Neural cell (in vitro differentiated cells): ENCODE data around the gene RCHY1. TPM values are rescaled to one million over a fixed set of nuclear protein-coding genes. Genes with fewer than 3 reads are reported as not detected.
A peak's percentile ranks its signal among the peaks of the same experiment; 100 is the strongest.

ENCODE experiments used
- H2AFZ ChIP-seq: fragments of 200-600, 300-800 bp; sonication (generic), shearing (Covaris generic); 2 replicates; pipeline ENCODE4 v1.6.0; 2014; ENCODE audit warnings: low read depth, mild to moderate bottlenecking, antibody characterized with exemption, low read length, moderate library complexity
- H3F3A ChIP-seq: fragments of 200-600 bp; shearing (Covaris generic); 2 replicates; pipeline ENCODE4 v1.6.1; 2016; ENCODE audit warnings: mild to moderate bottlenecking, moderate library complexity, mixed read lengths, antibody characterized with exemption, low read length; ENCODE audit not compliant: insufficient read depth, poor library complexity, severe bottlenecking
- H3K27ac ChIP-seq: fragments of 200-600, 300-800 bp; sonication (generic), shearing (Covaris generic); 2 replicates; pipeline ENCODE4 v1.5.1; 2014; ENCODE audit warnings: mild to moderate bottlenecking, low read length, moderate library complexity
- H3K27me3 ChIP-seq: fragments of 300-800, 200-600 bp; sonication (generic), shearing (Covaris generic); 2 replicates; pipeline ENCODE4 v1.6.0; 2014; ENCODE audit warnings: mild to moderate bottlenecking, low read depth, low read length, moderate library complexity; ENCODE audit not compliant: insufficient read depth
- H3K36me3 ChIP-seq: fragments of 300-800, 200-600 bp; sonication (generic), shearing (Covaris generic); 2 replicates; pipeline ENCODE4 v1.5.1; 2014; ENCODE audit warnings: mild to moderate bottlenecking, antibody characterized with exemption, low read length, moderate library complexity; ENCODE audit not compliant: insufficient read depth
- H3K4me2 ChIP-seq: fragments of 300-800, 200-600 bp; sonication (generic), shearing (Covaris generic); 2 replicates; pipeline ENCODE4 v1.6.0; 2014; ENCODE audit warnings: mild to moderate bottlenecking, low read length
- H3K4me3 ChIP-seq: fragments of 300-800, 200-600 bp; sonication (generic), shearing (Covaris generic); 2 replicates; pipeline ENCODE4 v1.5.1; 2014; ENCODE audit warnings: mild to moderate bottlenecking, low read length, moderate library complexity
- H3K79me2 ChIP-seq: fragments of 200-600 bp; shearing (Covaris generic); replicated peaks from 2 replicates; pipeline ENCODE4 v1.6.0; 2014; ENCODE audit warnings: mild to moderate bottlenecking, low read length, moderate library complexity; ENCODE audit not compliant: insufficient read depth
- H3K9ac ChIP-seq: fragments of 300-800, 200-600 bp; sonication (generic), shearing (Covaris generic); 2 replicates; pipeline ENCODE4 v1.6.1; 2016; ENCODE audit warnings: mild to moderate bottlenecking, low read length, mixed read lengths
- H3K9me2 ChIP-seq: fragments of 200-600 bp; shearing (Covaris generic); 2 replicates; pipeline ENCODE4 v1.6.1; 2016; ENCODE audit warnings: mild to moderate bottlenecking, low read length, mixed read lengths; ENCODE audit not compliant: insufficient read depth
- H3K9me3 ChIP-seq: fragments of 200-600, 300-800 bp; sonication (generic), shearing (Covaris generic); 2 replicates; pipeline ENCODE4 v1.6.1; 2016; ENCODE audit warnings: mild to moderate bottlenecking, mixed run types, low read length, moderate library complexity, mixed read lengths
- H4K20me1 ChIP-seq: fragments of 200-600 bp; shearing (Covaris generic); 2 replicates; pipeline ENCODE4 v1.6.1; 2016; ENCODE audit warnings: mild to moderate bottlenecking, mixed run types; ENCODE audit not compliant: insufficient read depth
- CTCF ChIP-seq: fragments of 450-650 bp; IDR thresholded peaks from 2 replicates; pipeline ENCODE4 v1.5.1; 2014; ENCODE audit warnings: antibody characterized with exemption, mild to moderate bottlenecking, moderate library complexity; ENCODE audit not compliant: poor library complexity, severe bottlenecking
- EP300 ChIP-seq: fragments of 450-650 bp; conservative IDR thresholded peaks from 2 replicates; pipeline ENCODE4 v1.6.1; 2014; ENCODE audit warnings: antibody characterized with exemption, mild to moderate bottlenecking, moderate library complexity; ENCODE audit not compliant: poor library complexity, severe bottlenecking
- EZH2 ChIP-seq: fragments of 200-600, 300-800 bp; shearing (Covaris generic), sonication (generic); IDR thresholded peaks from 2 replicates; pipeline ENCODE4 v1.6.1; 2014; ENCODE audit warnings: antibody characterized with exemption, low read length, borderline replicate concordance, mild to moderate bottlenecking; ENCODE audit not compliant: insufficient read depth, poor library complexity, severe bottlenecking
- MXI1 ChIP-seq: fragments of 450-650 bp; conservative IDR thresholded peaks from 2 replicates; pipeline ENCODE4 v1.6.1; 2014; ENCODE audit warnings: antibody characterized with exemption, mild to moderate bottlenecking; ENCODE audit not compliant: poor library complexity, severe bottlenecking
- POLR2AphosphoS5 ChIP-seq: IDR thresholded peaks from 2 replicates; pipeline ENCODE4 v1.6.1; 2012
- RAD21 ChIP-seq: fragments of 450-650 bp; conservative IDR thresholded peaks from 2 replicates; pipeline ENCODE4 v1.6.1; 2014; ENCODE audit warnings: antibody characterized with exemption, mild to moderate bottlenecking, moderate library complexity
- REST ChIP-seq: IDR thresholded peaks from 2 replicates; pipeline ENCODE4 v1.6.1; 2012; ENCODE audit warnings: borderline replicate concordance
- SMC3 ChIP-seq: fragments of 450-650 bp; conservative IDR thresholded peaks from 2 replicates; pipeline ENCODE4 v1.6.1; 2014; ENCODE audit warnings: antibody characterized with exemption, mild to moderate bottlenecking, moderate library complexity; ENCODE audit not compliant: poor library complexity
- TAF1 ChIP-seq: IDR thresholded peaks from 2 replicates; pipeline ENCODE4 v1.6.1; 2012; ENCODE audit warnings: low read depth
- polyA plus RNA-seq: library from polyadenylated mRNA; depleted of rRNA; stranded (reverse); fragments of >200 nt; gene quantifications from 2 replicates; pipeline ENCODE4 v1.2.3, GENCODE V29; 2014

The RCHY1 gene
- polyA plus RNA-seq, 1 donor from 2014 or later: 70.6 TPM

GRCh38 chr4:75516144-75516543 is 1.9 kb upstream of the RCHY1 start:
- peaks cover 54% of the 10 kb centered on the region for H3K79me2 ChIP-seq
- no peaks in the 10 kb centered on the region for H3K9me2 ChIP-seq
- H3F3A ChIP-seq: peaks cover 9% of the 10 kb centered on the region
- H3K4me3 ChIP-seq: peak overlapping the region; percentile 79
- no peaks in the 10 kb centered on the region for H3K36me3 ChIP-seq
- H3K9me3 ChIP-seq: no peaks in the 10 kb centered on the region
- H3K27me3 ChIP-seq: no peaks in the 10 kb centered on the region
- no peak for TF ChIP-seq REST
- no peak for TF ChIP-seq SMC3
- no peak for TF ChIP-seq EZH2
- no peak for TF ChIP-seq TAF1
- no peak for TF ChIP-seq POLR2AphosphoS5
- no peak for TF ChIP-seq CTCF
- TF ChIP-seq MXI1: no peak
- no peak for TF ChIP-seq EP300
- H4K20me1 ChIP-seq: no peaks in the 10 kb centered on the region
- peak overlapping the region; percentile 99 for H3K4me2 ChIP-seq
- H2AFZ ChIP-seq: no peak overlapping the region
- H3K27ac ChIP-seq: peak overlapping the region; percentile 99
- peak overlapping the region; percentile 0 for H3K9ac ChIP-seq

DNA sequence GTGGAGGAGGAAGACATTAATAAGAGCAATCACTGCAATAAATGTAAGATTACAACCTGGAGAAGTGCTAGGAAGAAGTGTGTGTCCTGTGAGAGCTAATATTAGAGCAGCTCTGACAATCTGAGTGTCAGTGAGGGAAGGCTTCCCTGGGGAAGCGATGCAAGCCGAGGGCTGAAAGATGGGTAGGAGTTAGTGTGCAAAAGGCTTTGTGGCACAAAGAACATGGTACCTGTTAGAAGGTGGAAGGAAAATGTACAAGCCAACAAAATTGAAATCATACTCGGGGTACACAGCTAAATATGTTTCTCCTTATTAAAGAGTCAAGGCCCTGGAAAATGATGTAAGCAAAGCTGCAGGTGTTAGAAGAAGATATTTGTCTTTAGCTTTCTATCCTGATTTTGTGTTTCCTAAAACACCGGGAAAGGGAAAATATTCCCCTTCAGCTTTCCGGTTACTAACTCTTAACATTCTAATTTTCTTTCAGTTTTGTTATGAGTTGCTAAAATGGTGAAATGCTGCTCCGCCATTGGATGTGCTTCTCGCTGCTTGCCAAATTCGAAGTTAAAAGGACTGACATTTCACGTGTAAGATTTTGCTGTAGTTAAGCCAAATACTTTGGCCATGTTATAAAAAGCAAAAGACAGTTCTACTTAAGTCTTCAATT is 878 bp upstream of the RCHY1 start:
- Histone ChIP-seq H2AFZ (peak overlapping the region; percentile 97), H3K9me2 (no peaks in the 10 kb centered on the region), H3K9me3 (no peaks in the 10 kb centered on the region), H3F3A (peaks cover 9% of the 10 kb centered on the region), H3K27me3 (no peaks in the 10 kb centered on the region), H4K20me1 (no peaks in the 10 kb centered on the region), H3K36me3 (no peaks in the 10 kb centered on the region), H3K4me3 (peak overlapping the region; percentile 79), H3K79me2 (peaks cover 60% of the 10 kb centered on the region), H3K4me2 (peak overlapping the region; percentile 99), H3K27ac (peak overlapping the region; percentile 99), H3K9ac (peak overlapping the region; percentile 95)
- TF ChIP-seq SMC3: no peak
- no peak for TF ChIP-seq REST
- TF ChIP-seq MXI1: no peak
- TF ChIP-seq TAF1: no peak
- TF ChIP-seq RAD21: no peak
- TF ChIP-seq EZH2: no peak
- TF ChIP-seq CTCF: no peak
- TF ChIP-seq POLR2AphosphoS5: no peak
- TF ChIP-seq EP300: no peak
